Measurements from ENCODE around the gene ERI3. TPM values are rescaled to one million over a fixed set of nuclear protein-coding genes. Genes with fewer than 3 reads are reported as not detected.

ERI3 gene
- total RNA-seq, 3 donors from 2014 or later, result 35.8 to 49.2 (median 41.1) TPM

- Histone ChIP-seq H3K4me3 (no peak overlapping the region), H3K36me3 (no peaks in the 10 kb centered on the region), H3K27ac (no peak overlapping the region), H3K9me3 (no peaks in the 10 kb centered on the region), H3K4me1 (no peaks in the 10 kb centered on the region), H3K27me3 (no peaks in the 10 kb centered on the region)
- TF ChIP-seq POLR2AphosphoS5 (IDR thresholded peaks at IDR 0.05) (no peak), POLR2A (IDR thresholded peaks at IDR 0.05) (no peak), CTCF (IDR thresholded peaks at IDR 0.05) (no peak)
- intact Hi-C loops (cut with DNase I; ENCODE audit: low total_unique reads), result no loop called here
- DNase-seq (ENCODE audit: low spot score in 2 of 2), result no peak
Measured at GRCh38 chr1:44281962-44282703, 72.9 kb downstream of the ERI3 start.

- no peak overlapping the region for H3K4me3 ChIP-seq
- H3K9me3 ChIP-seq, result no peaks in the 10 kb centered on the region
- no peak for DNase-seq (ENCODE audit: low spot score in 2 of 2)
- intact Hi-C loops (cut with DNase I; ENCODE audit: low total_unique reads), result no loop called here
- H3K36me3 ChIP-seq, result no peaks in the 10 kb centered on the region
- no peaks in the 10 kb centered on the region for H3K4me1 ChIP-seq
- H3K27me3 ChIP-seq, result no peaks in the 10 kb centered on the region
- no peak overlapping the region for H3K27ac ChIP-seq
- TF ChIP-seq POLR2AphosphoS5 (IDR thresholded peaks at IDR 0.05) (no peak), POLR2A (IDR thresholded peaks at IDR 0.05) (no peak), CTCF (IDR thresholded peaks at IDR 0.05) (no peak)
Measured at GRCh38 chr1:44276901-44277300, 78.2 kb downstream of the ERI3 start.

- Histone ChIP-seq H3K4me3 (no peak overlapping the region), H3K9me3 (no peaks in the 10 kb centered on the region), H3K36me3 (no peaks in the 10 kb centered on the region), H3K4me1 (no peaks in the 10 kb centered on the region), H3K27ac (no peak overlapping the region), H3K27me3 (no peaks in the 10 kb centered on the region)
- TF ChIP-seq POLR2AphosphoS5 (IDR thresholded peaks at IDR 0.05), result no peak
- no peak for TF ChIP-seq POLR2A (IDR thresholded peaks at IDR 0.05)
- no peak for TF ChIP-seq CTCF (IDR thresholded peaks at IDR 0.05)
- intact Hi-C loops (cut with DNase I; ENCODE audit: low total_unique reads), result no loop called here
- DNase-seq (ENCODE audit: low spot score in 2 of 2), result no peak
Measured at GRCh38 chr1:44275991-44276405, 79.1 kb downstream of the ERI3 start.

GRCh38 chr1:44275296-44275962 is 79.6 kb downstream of the ERI3 start:
- H3K4me1 ChIP-seq, result no peaks in the 10 kb centered on the region
- no peaks in the 10 kb centered on the region for H3K27me3 ChIP-seq
- H3K9me3 ChIP-seq, result no peaks in the 10 kb centered on the region
- TF ChIP-seq POLR2AphosphoS5 (IDR thresholded peaks at IDR 0.05), result no peak
- TF ChIP-seq POLR2A (IDR thresholded peaks at IDR 0.05), result no peak
- no peak for TF ChIP-seq CTCF (IDR thresholded peaks at IDR 0.05)
- no peak overlapping the region for H3K4me3 ChIP-seq
- H3K36me3 ChIP-seq, result no peaks in the 10 kb centered on the region
- no peak overlapping the region for H3K27ac ChIP-seq
- DNase-seq (ENCODE audit: low spot score in 2 of 2), result no peak
- intact Hi-C loops (cut with DNase I; ENCODE audit: low total_unique reads), result no loop called here
